Breast epithelium (tissue), 3 donors: ENCODE data around the gene PROX2.

Experiments used
- POLR2A ChIP-seq: fragments of 450-650 bp; IDR thresholded peaks from one replicate; pipeline ENCODE4 v1.6.1; 2016; ENCODE audit warnings: antibody characterized with exemption, mild to moderate bottlenecking, moderate library complexity
- TF ChIP-seq, protein P1 (sequence below), 3 donors: fragments of 450-650 bp; IDR thresholded peaks; one replicate each; pipeline ENCODE4 v1.5.1; 2016 to 2017; ENCODE audit warnings: antibody characterized with exemption in 3 of 3, mild to moderate bottlenecking in 3 of 3, moderate library complexity in 3 of 3

DNA sequence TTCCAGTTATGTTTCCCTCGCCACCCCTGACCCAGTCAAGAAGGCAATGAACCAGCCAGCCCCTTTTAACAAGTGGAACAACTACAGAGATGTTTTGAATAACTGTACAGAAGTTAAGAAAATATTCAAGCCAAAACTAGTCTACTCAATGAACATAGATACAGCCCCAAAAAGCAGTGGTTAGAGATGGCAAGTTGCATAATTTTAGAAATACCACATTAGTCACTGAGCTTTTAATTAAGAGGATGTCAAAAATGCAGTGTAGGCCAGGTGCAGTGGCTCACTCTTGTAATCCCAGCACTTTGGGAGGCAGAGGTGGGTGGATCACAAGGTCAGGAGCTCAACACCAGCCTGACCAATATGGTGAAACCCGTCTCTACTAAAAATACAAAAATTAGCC, 27.2 kb downstream of the PROX2 start:
- TF ChIP-seq, protein P1, sequence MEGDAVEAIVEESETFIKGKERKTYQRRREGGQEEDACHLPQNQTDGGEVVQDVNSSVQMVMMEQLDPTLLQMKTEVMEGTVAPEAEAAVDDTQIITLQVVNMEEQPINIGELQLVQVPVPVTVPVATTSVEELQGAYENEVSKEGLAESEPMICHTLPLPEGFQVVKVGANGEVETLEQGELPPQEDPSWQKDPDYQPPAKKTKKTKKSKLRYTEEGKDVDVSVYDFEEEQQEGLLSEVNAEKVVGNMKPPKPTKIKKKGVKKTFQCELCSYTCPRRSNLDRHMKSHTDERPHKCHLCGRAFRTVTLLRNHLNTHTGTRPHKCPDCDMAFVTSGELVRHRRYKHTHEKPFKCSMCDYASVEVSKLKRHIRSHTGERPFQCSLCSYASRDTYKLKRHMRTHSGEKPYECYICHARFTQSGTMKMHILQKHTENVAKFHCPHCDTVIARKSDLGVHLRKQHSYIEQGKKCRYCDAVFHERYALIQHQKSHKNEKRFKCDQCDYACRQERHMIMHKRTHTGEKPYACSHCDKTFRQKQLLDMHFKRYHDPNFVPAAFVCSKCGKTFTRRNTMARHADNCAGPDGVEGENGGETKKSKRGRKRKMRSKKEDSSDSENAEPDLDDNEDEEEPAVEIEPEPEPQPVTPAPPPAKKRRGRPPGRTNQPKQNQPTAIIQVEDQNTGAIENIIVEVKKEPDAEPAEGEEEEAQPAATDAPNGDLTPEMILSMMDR (IDR thresholded peaks at IDR 0.05): no peak
- TF ChIP-seq POLR2A: no peak
